GM06990 (cell line): Measurements from ENCODE around the gene ATP11A.

ENCODE experiments used
- DNase-seq: peaks from one replicate; pipeline ENCODE4 v3.0.0-alpha.2; 2011; ENCODE audit not compliant: insufficient read length; ENCODE audit errors: extremely low read depth
- H3K27me3 ChIP-seq: replicated peaks from 2 replicates; pipeline ENCODE4 v1.6.0; 2011; ENCODE audit warnings: low read length; ENCODE audit not compliant: control insufficient read depth, insufficient read depth
- H3K36me3 ChIP-seq: 2 replicates; pipeline ENCODE4 v1.5.1; 2011; ENCODE audit warnings: low read length; ENCODE audit not compliant: control insufficient read depth, insufficient read depth
- H3K4me3 ChIP-seq: replicated peaks from 2 replicates; pipeline ENCODE4 v1.5.1; 2011; ENCODE audit warnings: low read depth, mild to moderate bottlenecking, control low read depth, low read length
- CTCF ChIP-seq: IDR thresholded peaks from 2 replicates; pipeline ENCODE4 v1.5.1; 2011; ENCODE audit warnings: low read length, control low read depth, mild to moderate bottlenecking, inconsistent platforms; ENCODE audit not compliant: insufficient read depth, poor library complexity, severe bottlenecking

Gene ATP11A

GRCh38 chr13:112713517-112714253, 23.8 kb downstream of the ATP11A start:
- TF ChIP-seq CTCF, result no peak
- no peaks in the 10 kb centered on the region for H3K36me3 ChIP-seq
- H3K4me3 ChIP-seq, result no peak overlapping the region

GRCh38 chr13:112714376-112715174, 24.7 kb downstream of the ATP11A start:
- no peak for DNase-seq
- Histone ChIP-seq H3K36me3 (no peaks in the 10 kb centered on the region), H3K27me3 (no peaks in the 10 kb centered on the region), H3K4me3 (no peak overlapping the region)
- TF ChIP-seq CTCF, result no peak

More at GRCh38 chr13:112713517-112714253, 23.8 kb downstream of the ATP11A start:
- H3K27me3 ChIP-seq, result no peaks in the 10 kb centered on the region
- no peak for DNase-seq

DNA sequence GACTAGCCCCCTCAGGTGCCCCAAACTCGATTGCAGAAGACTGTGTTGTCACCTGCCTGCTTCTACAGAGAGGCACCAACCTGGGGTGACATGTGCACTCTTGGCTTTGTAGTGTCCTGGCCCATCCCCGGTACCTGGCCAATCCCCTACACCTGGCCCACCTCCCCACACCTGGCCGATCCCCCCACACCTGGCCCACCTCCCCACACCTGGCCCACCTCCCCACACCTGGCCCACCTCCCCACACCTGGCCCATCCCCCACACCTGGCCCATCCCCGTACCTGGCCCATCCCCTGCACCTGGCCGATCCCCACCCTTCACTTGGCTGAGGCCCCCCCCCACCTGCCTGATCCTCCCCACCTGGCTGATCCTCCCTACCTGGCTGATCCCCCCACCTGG, 25.4 kb downstream of the ATP11A start:
- Histone ChIP-seq H3K27me3 (no peaks in the 10 kb centered on the region), H3K36me3 (no peaks in the 10 kb centered on the region), H3K4me3 (no peak overlapping the region)
- TF ChIP-seq CTCF, result no peak
- DNase-seq, result no peak

- H3K36me3 ChIP-seq, result no peaks in the 10 kb centered on the region
- no peaks in the 10 kb centered on the region for H3K27me3 ChIP-seq
- no peak for DNase-seq
- H3K4me3 ChIP-seq, result no peak overlapping the region
- TF ChIP-seq CTCF, result no peak
Measured at GRCh38 chr13:112715715-112716460, 26.1 kb downstream of the ATP11A start.

- H3K4me3 ChIP-seq, result no peak overlapping the region
- DNase-seq, result no peak
- no peak for TF ChIP-seq CTCF
Measured at GRCh38 chr13:112716461-112716820, 26.6 kb downstream of the ATP11A start.

More at GRCh38 chr13:112716461-112716820, 26.6 kb downstream of the ATP11A start:
- Histone ChIP-seq H3K36me3 (no peaks in the 10 kb centered on the region; the same call in 1 of the 2 replicates), H3K27me3 (no peaks in the 10 kb centered on the region)
